Activated CD4-positive, alpha-beta memory T cell treated with anti-CD3 and anti-CD28 coated beads, Interleukin-2, amount 10 ng/mL, durations not matched to agents 7 days and 5 days (primary cell): ENCODE measurements around the gene FOXP4. TPM values are rescaled to one million over a fixed set of nuclear protein-coding genes. Genes with fewer than 3 reads are reported as not detected.

Source experiments
- CTCF ChIA-PET: fragments of 350-600 bp; sonication (Branson Sonifier 250); formaldehyde crosslinking; loops from one replicate; lab custom pipeline; 2021; ENCODE audit warnings: antibody characterized with exemption, inconsistent platforms; lab: Charles Lee
- POLR2A ChIA-PET: fragments of 350-600 bp; sonication (Branson Sonifier 250); formaldehyde crosslinking; loops from one replicate; lab custom pipeline; 2021; ENCODE audit warnings: antibody characterized with exemption; lab: Charles Lee
- DNase-seq: peaks from one replicate; pipeline ENCODE4 v3.0.0-alpha.2; 2020
- H3K27ac Mint-ChIP-seq: one replicate; pipeline ENCODE4 v1.8.0; 2021; ENCODE audit warnings: mild to moderate bottlenecking, mixed read lengths
- H3K27me3 Mint-ChIP-seq: one replicate; pipeline ENCODE4 v1.8.0; 2021; ENCODE audit warnings: mixed read lengths
- H3K36me3 Mint-ChIP-seq: one replicate; pipeline ENCODE4 v1.8.0; 2021; ENCODE audit warnings: low read depth, mixed read lengths
- H3K4me1 Mint-ChIP-seq: one replicate; pipeline ENCODE4 v1.8.0; 2021; ENCODE audit warnings: mixed read lengths
- H3K4me3 Mint-ChIP-seq: one replicate; pipeline ENCODE4 v1.8.0; 2021; ENCODE audit warnings: mild to moderate bottlenecking, mixed read lengths
- H3K9me3 Mint-ChIP-seq: one replicate; pipeline ENCODE4 v1.8.0; 2021; ENCODE audit warnings: mixed read lengths
- total RNA-seq, 2 experiments: library from RNA; stranded (reverse); gene quantifications; one replicate each; pipeline ENCODE4 v1.2.3, GENCODE V29; 2021

Gene FOXP4
- total RNA-seq, 2 experiments from 2014 or later: 7.9 to 8.5 TPM

GRCh38 chr6:41545247-41545702 lies 906 bp upstream of the FOXP4 start:
- Mint-ChIP-seq H3K27ac (no peak overlapping the region), H3K27me3 (peaks cover 58% of the 10 kb centered on the region)

GRCh38 chr6:41546475-41546865 lies 289 bp downstream of the FOXP4 start:
- Mint-ChIP-seq H3K36me3 (peaks cover 5% of the 10 kb centered on the region), H3K4me1 (peaks cover 33% of the 10 kb centered on the region), H3K4me3 (no peak overlapping the region), H3K9me3 (no peaks in the 10 kb centered on the region), H3K27ac (no peak overlapping the region), H3K27me3 (peaks cover 60% of the 10 kb centered on the region)
- POLR2A ChIA-PET: interaction anchor here (1.0 kb wide), 1 partner anchor 122 kb away, joined by 3 read pairs; no protein-coding TSS in a partner anchor
- CTCF ChIA-PET: interaction anchor here (1.3 kb wide), 1 partner anchor 121 kb away, joined by 3 read pairs; no protein-coding TSS in a partner anchor
- no peak for DNase-seq

More at GRCh38 chr6:41545247-41545702, 906 bp upstream of the FOXP4 start:
- DNase-seq: no peak
- peaks cover 30% of the 10 kb centered on the region for H3K4me1 Mint-ChIP-seq
- no peaks in the 10 kb centered on the region for H3K9me3 Mint-ChIP-seq
- H3K4me3 Mint-ChIP-seq: peak overlapping the region; percentile 56
- ChIA-PET CTCF (no interaction called here), POLR2A (no interaction called here)
- H3K36me3 Mint-ChIP-seq: peaks cover 3% of the 10 kb centered on the region

- Mint-ChIP-seq H3K36me3 (peaks cover 6% of the 10 kb centered on the region), H3K4me3 (peak overlapping the region; percentile 81), H3K9me3 (no peaks in the 10 kb centered on the region), H3K27ac (peak overlapping the region; percentile 48), H3K4me1 (peaks cover 34% of the 10 kb centered on the region), H3K27me3 (peaks cover 62% of the 10 kb centered on the region)
- DNase-seq: peak; percentile 37
- ChIA-PET POLR2A (interaction anchor here (1.0 to 1.3 kb wide), 2 partner anchors 12 to 123 kb away, joined by 3 to 4 read pairs; no protein-coding TSS in a partner anchor), CTCF (interaction anchor here (1.3 kb wide), 1 partner anchor 122 kb away, joined by 3 read pairs; no protein-coding TSS in a partner anchor)
Measured at GRCh38 chr6:41546866-41547798, 951 bp downstream of the FOXP4 start.

- Mint-ChIP-seq H3K27me3 (peaks cover 62% of the 10 kb centered on the region), H3K9me3 (no peaks in the 10 kb centered on the region), H3K4me3 (peak overlapping the region; percentile 81), H3K4me1 (peaks cover 34% of the 10 kb centered on the region), H3K36me3 (peaks cover 6% of the 10 kb centered on the region), H3K27ac (no peak overlapping the region)
- ChIA-PET POLR2A (interaction anchor here (1.3 kb wide), 1 partner anchor 11 kb away, joined by 4 read pairs; no protein-coding TSS in a partner anchor), CTCF (interaction anchor here (1.3 kb wide), 1 partner anchor 123 kb away, joined by 3 read pairs; no protein-coding TSS in a partner anchor)
- no peak for DNase-seq
Measured at GRCh38 chr6:41547799-41548097, 1.6 kb downstream of the FOXP4 start.

GRCh38 chr6:41548098-41548840 lies 2.1 kb downstream of the FOXP4 start:
- Mint-ChIP-seq H3K4me1 (peaks cover 34% of the 10 kb centered on the region), H3K27ac (no peak overlapping the region), H3K27me3 (peaks cover 62% of the 10 kb centered on the region), H3K36me3 (peaks cover 6% of the 10 kb centered on the region), H3K9me3 (no peaks in the 10 kb centered on the region), H3K4me3 (peak overlapping the region; percentile 81)
- ChIA-PET POLR2A (interaction anchor here (0.9 to 1.3 kb wide), 2 partner anchors 11 to 16 kb away, joined by 3 to 4 read pairs; no protein-coding TSS in a partner anchor), CTCF (interaction anchor here (0.7 kb wide), 1 partner anchor 456 kb away, joined by 5 read pairs; no protein-coding TSS in a partner anchor)
- DNase-seq: no peak

- no peak for DNase-seq
- peaks cover 6% of the 10 kb centered on the region for H3K36me3 Mint-ChIP-seq
- no peak overlapping the region for H3K27ac Mint-ChIP-seq
- H3K27me3 Mint-ChIP-seq: peaks cover 59% of the 10 kb centered on the region
- H3K4me1 Mint-ChIP-seq: peaks cover 34% of the 10 kb centered on the region
- H3K9me3 Mint-ChIP-seq: no peaks in the 10 kb centered on the region
- ChIA-PET POLR2A (interaction anchor here (0.9 kb wide), 1 partner anchor 17 kb away, joined by 3 read pairs; no protein-coding TSS in a partner anchor), CTCF (interaction anchor here (0.7 kb wide), 1 partner anchor 457 kb away, joined by 5 read pairs; no protein-coding TSS in a partner anchor)
- peak overlapping the region; percentile 50 for H3K4me3 Mint-ChIP-seq
Measured at GRCh38 chr6:41548841-41549642, 2.9 kb downstream of the FOXP4 start.

GRCh38 chr6:41549673-41550072 lies 3.5 kb downstream of the FOXP4 start:
- H3K27me3 Mint-ChIP-seq: peaks cover 53% of the 10 kb centered on the region
- H3K36me3 Mint-ChIP-seq: peaks cover 6% of the 10 kb centered on the region
- H3K9me3 Mint-ChIP-seq: no peaks in the 10 kb centered on the region
- H3K4me1 Mint-ChIP-seq: peaks cover 34% of the 10 kb centered on the region
- no peak overlapping the region for H3K27ac Mint-ChIP-seq
- no peak overlapping the region for H3K4me3 Mint-ChIP-seq
- no peak for DNase-seq
- CTCF ChIA-PET: no interaction called here
- POLR2A ChIA-PET: no interaction called here

GRCh38 chr6:41551086-41551700 lies 5.0 kb downstream of the FOXP4 start:
- Mint-ChIP-seq H3K9me3 (no peaks in the 10 kb centered on the region), H3K36me3 (peaks cover 6% of the 10 kb centered on the region), H3K27me3 (peaks cover 40% of the 10 kb centered on the region), H3K27ac (no peak overlapping the region), H3K4me3 (no peak overlapping the region), H3K4me1 (peaks cover 24% of the 10 kb centered on the region)
- ChIA-PET CTCF (no interaction called here), POLR2A (no interaction called here)
- DNase-seq: no peak

DNA sequence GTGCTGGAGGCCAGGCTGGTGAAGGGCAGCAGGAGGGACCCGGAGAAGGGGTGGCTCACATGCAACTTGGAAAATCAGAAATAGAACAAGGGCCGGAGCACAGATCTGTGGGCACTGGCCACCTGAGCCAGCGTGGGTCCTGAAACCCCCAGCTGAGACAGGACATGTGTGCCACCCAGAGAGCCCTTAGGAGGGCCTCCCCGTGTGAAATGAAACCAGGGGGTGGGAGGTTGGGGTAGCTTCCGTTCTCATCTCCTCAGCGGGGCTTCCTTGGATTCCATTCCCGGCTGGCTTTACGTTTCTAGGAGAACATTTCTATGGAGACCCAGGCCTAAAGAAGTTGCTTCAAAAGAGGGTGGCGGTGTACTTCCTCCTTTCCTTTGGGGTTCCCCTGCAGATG lies 5.7 kb downstream of the FOXP4 start:
- Mint-ChIP-seq H3K9me3 (no peaks in the 10 kb centered on the region), H3K4me3 (no peak overlapping the region), H3K27me3 (peaks cover 42% of the 10 kb centered on the region), H3K4me1 (peaks cover 24% of the 10 kb centered on the region), H3K36me3 (peaks cover 6% of the 10 kb centered on the region), H3K27ac (no peak overlapping the region)
- DNase-seq: no peak
- POLR2A ChIA-PET: no interaction called here
- CTCF ChIA-PET: no interaction called here

GRCh38 chr6:41552723-41553122 lies 6.5 kb downstream of the FOXP4 start:
- Mint-ChIP-seq H3K27ac (no peak overlapping the region), H3K4me3 (no peak overlapping the region), H3K36me3 (peaks cover 6% of the 10 kb centered on the region), H3K4me1 (peaks cover 20% of the 10 kb centered on the region), H3K27me3 (peaks cover 43% of the 10 kb centered on the region), H3K9me3 (no peaks in the 10 kb centered on the region)
- ChIA-PET POLR2A (no interaction called here), CTCF (no interaction called here)
- DNase-seq: no peak

DNA sequence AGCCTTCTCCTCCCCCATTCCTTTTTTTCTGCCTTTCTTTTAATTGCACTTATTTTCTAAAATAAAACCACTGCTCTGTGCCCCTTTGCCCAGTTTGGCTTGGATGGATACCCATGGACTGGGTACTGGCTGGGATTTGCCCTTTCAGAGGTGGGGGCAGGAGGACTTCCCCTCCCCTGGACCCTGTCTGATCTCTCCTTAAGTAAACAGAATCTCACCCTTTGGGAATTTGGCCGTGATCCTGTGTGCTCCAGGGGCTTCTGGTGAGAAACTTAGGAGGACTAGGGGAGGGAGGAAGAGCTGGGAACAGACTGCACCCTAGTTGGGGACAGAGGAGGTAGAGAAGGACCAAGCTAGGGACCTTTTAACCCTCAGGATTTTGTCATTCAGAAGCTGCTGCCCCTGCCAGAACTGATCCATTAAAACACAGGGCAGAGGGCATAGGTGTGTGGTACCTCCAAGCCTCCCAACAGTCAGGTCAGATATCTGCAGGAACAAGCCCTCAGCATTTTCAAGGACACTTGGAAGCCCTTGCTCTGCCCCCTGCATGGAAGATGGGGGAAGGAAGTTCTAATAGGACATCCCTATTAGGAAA lies 7.3 kb downstream of the FOXP4 start:
- Mint-ChIP-seq H3K27ac (no peak overlapping the region), H3K9me3 (no peaks in the 10 kb centered on the region), H3K27me3 (peaks cover 36% of the 10 kb centered on the region), H3K4me3 (no peak overlapping the region), H3K36me3 (peaks cover 6% of the 10 kb centered on the region), H3K4me1 (peaks cover 13% of the 10 kb centered on the region)
- no peak for DNase-seq
- CTCF ChIA-PET: no interaction called here
- POLR2A ChIA-PET: no interaction called here
